ENCODE measurements around the gene C10orf71.

Gene C10orf71

DNA sequence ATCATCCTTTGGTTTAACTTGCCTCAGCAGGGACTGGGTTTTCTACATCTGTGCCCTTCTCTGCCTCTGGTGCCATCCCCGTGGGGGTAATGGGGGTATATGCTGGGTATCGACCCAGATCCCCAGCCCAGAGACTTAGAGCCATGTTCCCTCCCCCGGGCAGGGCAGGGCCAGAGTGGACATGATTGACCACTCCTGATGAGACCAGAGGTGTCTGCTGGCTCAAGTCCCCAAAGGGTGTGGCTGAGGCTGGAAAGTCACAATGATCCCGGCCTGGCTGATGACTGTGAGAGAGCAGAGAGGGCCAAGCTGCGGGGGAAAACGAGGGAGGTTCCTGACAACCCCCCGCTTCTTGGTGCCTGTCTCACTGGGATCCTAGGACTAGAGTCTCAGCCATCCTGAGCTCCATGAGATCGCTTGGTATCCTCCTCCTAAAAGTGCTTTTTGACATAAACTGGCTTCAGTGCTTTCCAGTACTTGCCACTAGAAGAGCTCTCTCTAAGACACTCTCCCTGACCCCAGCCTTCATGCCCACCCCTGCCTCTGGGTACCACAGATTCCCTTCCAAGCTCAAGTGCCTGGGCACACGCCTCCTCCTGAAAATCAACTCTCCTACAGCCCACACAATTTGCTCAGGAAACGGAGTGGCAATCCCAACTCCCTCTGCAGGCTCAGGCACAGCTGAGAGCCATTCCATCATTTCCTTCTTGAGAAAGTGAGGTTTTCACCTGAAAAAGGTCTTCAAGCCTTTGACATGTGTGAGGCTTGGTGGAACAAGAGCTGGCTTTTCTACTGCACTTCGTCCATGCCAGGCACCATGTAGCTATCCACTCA is 63.0 kb downstream of the C10orf71 start:
- Histone ChIP-seq H3K36me3 (ENCODE audit: control insufficient read depth in 5 of 5, insufficient read depth in 5 of 5, low read length in 5 of 5) (no peaks in the 10 kb centered on the region), H3K27me3 (ENCODE audit: control insufficient read depth in 5 of 5, insufficient read depth in 4 of 5, low read length in 5 of 5) (peaks cover 0 to 4% (median 0%) of the 10 kb centered on the region in 5 donors), H3K9ac (ENCODE audit: low read length in 5 of 5) (no peak overlapping the region), H3K4me3 (ENCODE audit: low read depth in 1 of 5, low read length in 5 of 5) (no peak overlapping the region), H3K9me3 (ENCODE audit: control insufficient read depth in 5 of 5, low read length in 5 of 5) (peaks cover 0 to 7% (median 4%) of the 10 kb centered on the region in 5 donors), H3K27ac (ENCODE audit: low read depth, low read length) (no peak overlapping the region), H3K4me1 (ENCODE audit: control insufficient read depth in 5 of 5, insufficient read depth in 5 of 5, low read length in 5 of 5) (peaks cover 0 to 14% (median 12%) of the 10 kb centered on the region in 5 donors)

DNA sequence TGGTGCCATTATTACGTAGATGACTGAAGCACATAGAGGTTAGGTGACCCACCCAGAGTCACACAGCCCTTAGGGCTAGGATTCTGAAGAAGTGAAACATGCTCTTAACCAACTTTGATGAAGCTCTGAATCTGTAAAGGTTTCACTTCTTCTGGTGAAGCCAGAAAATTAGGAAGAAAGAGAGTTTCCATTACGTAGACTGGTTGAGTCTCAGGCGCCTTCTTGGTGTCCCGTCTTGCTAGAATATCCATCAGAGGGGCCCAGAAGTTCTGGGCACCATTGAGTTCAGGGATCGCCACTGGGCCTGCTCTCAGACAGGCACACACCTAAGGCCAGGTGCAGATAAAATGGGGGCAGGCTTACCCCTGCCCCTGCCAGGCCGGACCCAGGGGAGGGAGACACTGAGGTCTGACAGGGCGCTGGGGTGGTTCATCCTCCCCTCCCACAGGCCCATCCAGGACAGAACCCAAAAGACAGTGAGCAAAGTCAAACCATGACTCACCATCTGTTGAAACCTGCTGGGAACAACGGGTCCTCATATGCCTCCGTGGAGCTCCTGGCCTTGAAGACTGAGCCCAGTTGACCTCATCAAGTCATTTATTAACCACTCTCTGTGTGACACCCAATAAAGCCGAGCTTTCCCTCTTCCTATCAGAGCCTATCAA is 63.8 kb downstream of the C10orf71 start:
- H3K9ac ChIP-seq (ENCODE audit: low read length in 5 of 5), result no peak overlapping the region
- peaks cover 0 to 2% (median 0%) of the 10 kb centered on the region in 5 donors for H3K9me3 ChIP-seq (ENCODE audit: control insufficient read depth in 5 of 5, low read length in 5 of 5)
- H3K4me1 ChIP-seq (ENCODE audit: control insufficient read depth in 5 of 5, insufficient read depth in 5 of 5, low read length in 5 of 5), result peaks cover 0 to 14% (median 12%) of the 10 kb centered on the region in 5 donors
- H3K36me3 ChIP-seq (ENCODE audit: control insufficient read depth in 5 of 5, insufficient read depth in 5 of 5, low read length in 5 of 5), result no peaks in the 10 kb centered on the region
- no peak overlapping the region for H3K27ac ChIP-seq (ENCODE audit: low read depth, low read length)
- peaks cover 0 to 4% (median 3%) of the 10 kb centered on the region in 5 donors for H3K27me3 ChIP-seq (ENCODE audit: control insufficient read depth in 5 of 5, insufficient read depth in 4 of 5, low read length in 5 of 5)
- H3K4me3 ChIP-seq (ENCODE audit: low read depth in 1 of 5, low read length in 5 of 5), result no peak overlapping the region

DNA sequence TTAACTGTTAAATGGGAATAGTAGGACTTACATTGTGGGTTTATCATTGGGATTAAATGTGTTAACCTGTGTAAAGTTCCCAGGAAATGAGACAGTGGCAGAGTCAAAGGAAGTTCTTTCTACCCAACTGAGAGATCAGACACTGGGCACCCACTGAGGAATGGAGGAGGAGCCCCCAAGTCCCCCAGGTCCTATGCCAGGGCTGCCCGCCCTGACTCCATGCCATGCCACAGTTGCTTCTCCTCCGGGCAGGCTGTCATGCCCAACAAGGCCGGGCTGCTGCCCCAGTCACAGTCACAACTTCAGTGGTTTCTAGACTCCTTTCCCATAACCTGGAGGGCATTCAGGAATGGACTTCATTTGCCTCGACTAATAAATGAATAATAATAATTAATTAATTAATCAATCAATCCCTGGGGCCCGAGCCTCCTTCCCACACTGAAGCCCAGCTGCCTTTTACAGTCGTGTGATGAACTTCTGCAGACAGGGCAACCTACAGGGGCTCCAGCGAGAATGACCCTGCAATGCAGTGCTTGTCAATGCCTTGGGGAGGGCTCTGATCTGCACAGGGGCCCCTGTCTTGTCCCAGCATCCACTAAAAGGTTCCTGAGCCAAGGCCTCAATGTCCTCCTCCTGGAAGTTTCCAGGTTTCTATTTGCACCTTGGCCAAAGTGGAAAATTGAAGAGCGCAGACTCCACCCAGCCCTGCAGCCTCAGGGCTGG is 64.5 kb downstream of the C10orf71 start:
- no peaks in the 10 kb centered on the region for H3K36me3 ChIP-seq (ENCODE audit: control insufficient read depth in 5 of 5, insufficient read depth in 5 of 5, low read length in 5 of 5)
- no peak overlapping the region for H3K9ac ChIP-seq (ENCODE audit: low read length in 5 of 5)
- peaks cover 0 to 14% (median 12%) of the 10 kb centered on the region in 5 donors for H3K4me1 ChIP-seq (ENCODE audit: control insufficient read depth in 5 of 5, insufficient read depth in 5 of 5, low read length in 5 of 5)
- no peak overlapping the region for H3K27ac ChIP-seq (ENCODE audit: low read depth, low read length)
- no peaks in the 10 kb centered on the region for H3K9me3 ChIP-seq (ENCODE audit: control insufficient read depth in 5 of 5, low read length in 5 of 5)
- H3K27me3 ChIP-seq (ENCODE audit: control insufficient read depth in 5 of 5, insufficient read depth in 4 of 5, low read length in 5 of 5), result peaks cover 2 to 10% (median 3%) of the 10 kb centered on the region in 5 donors
- H3K4me3 ChIP-seq (ENCODE audit: low read depth in 1 of 5, low read length in 5 of 5), result no peak overlapping the region

DNA sequence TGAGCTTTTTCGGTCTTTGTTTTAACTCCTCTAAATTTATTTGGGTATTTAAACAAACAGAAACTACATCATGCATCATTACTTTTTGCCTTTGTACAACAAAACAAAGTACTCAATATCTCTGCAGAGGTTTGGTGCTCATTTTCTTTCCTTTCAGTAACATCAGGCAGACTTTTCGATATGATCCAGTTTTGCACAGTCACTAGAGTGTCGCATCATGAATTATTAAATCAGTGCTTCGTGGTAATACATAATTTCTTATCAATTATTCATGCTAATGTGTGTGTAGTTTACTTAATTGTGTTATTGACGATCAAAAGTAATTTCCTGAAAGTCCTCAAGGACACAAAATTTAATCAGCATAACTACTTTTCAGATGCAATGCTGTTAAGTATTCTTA is 65.1 kb downstream of the C10orf71 start:
- no peak overlapping the region for H3K4me3 ChIP-seq (ENCODE audit: low read depth in 1 of 5, low read length in 5 of 5)
- no peaks in the 10 kb centered on the region for H3K36me3 ChIP-seq (ENCODE audit: control insufficient read depth in 5 of 5, insufficient read depth in 5 of 5, low read length in 5 of 5)
- no peaks in the 10 kb centered on the region for H3K9me3 ChIP-seq (ENCODE audit: control insufficient read depth in 5 of 5, low read length in 5 of 5)
- H3K4me1 ChIP-seq (ENCODE audit: control insufficient read depth in 5 of 5, insufficient read depth in 5 of 5, low read length in 5 of 5), result peaks cover 0 to 14% (median 12%) of the 10 kb centered on the region in 5 donors
- H3K9ac ChIP-seq (ENCODE audit: low read length in 5 of 5), result no peak overlapping the region
- H3K27me3 ChIP-seq (ENCODE audit: control insufficient read depth in 5 of 5, insufficient read depth in 4 of 5, low read length in 5 of 5), result peaks cover 3 to 11% (median 5%) of the 10 kb centered on the region in 5 donors
- no peak overlapping the region for H3K27ac ChIP-seq (ENCODE audit: low read depth, low read length)

DNA sequence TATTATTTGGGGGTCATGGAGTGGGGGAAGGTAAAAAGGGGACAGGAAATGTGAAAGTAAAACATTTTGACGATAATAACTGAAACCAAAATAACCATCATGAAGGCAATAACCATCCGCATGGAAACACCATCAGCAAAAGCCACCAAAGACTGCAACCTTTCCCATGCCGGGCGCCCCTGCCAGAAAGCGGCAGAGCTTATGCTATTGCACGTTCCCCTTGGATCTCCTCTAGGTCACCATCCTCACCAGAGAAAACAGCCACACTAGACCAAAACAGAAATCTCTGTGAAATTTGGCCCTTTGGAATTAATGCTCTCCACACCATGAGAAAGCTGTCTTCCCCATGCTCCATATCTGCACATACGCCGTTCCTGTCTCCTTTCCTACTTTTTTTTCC is 65.8 kb downstream of the C10orf71 start:
- Histone ChIP-seq H3K4me1 (ENCODE audit: control insufficient read depth in 5 of 5, insufficient read depth in 5 of 5, low read length in 5 of 5) (peaks cover 0 to 12% (median 10%) of the 10 kb centered on the region in 5 donors), H3K27ac (ENCODE audit: low read depth, low read length) (no peak overlapping the region), H3K9ac (ENCODE audit: low read length in 5 of 5) (no peak overlapping the region), H3K9me3 (ENCODE audit: control insufficient read depth in 5 of 5, low read length in 5 of 5) (no peaks in the 10 kb centered on the region), H3K27me3 (ENCODE audit: control insufficient read depth in 5 of 5, insufficient read depth in 4 of 5, low read length in 5 of 5) (peaks cover 5 to 11% (median 6%) of the 10 kb centered on the region in 5 donors), H3K4me3 (ENCODE audit: low read depth in 1 of 5, low read length in 5 of 5) (no peak overlapping the region), H3K36me3 (ENCODE audit: control insufficient read depth in 5 of 5, insufficient read depth in 5 of 5, low read length in 5 of 5) (no peaks in the 10 kb centered on the region)

DNA sequence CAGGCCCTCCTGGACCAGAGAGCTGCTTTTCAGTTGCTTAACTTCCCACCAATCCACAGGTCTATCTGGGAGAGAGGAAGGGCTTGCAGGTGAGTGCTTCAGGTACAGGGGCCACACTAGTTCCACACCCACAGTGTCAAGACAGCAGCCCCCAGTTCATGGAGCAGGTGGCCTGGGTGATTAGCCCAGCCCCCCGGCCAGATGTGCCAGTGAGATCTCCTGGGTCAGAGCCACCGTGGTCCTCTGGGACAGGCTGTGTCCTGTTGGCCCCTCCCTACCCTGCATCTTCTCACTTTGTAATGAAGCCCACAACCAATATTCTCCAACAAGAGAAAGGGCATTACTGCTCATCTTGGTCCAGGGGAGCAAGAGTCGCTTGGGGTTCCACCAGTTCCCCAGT is 66.3 kb downstream of the C10orf71 start:
- no peak overlapping the region for H3K4me3 ChIP-seq (ENCODE audit: low read depth in 1 of 5, low read length in 5 of 5)
- peaks cover 0 to 6% (median 5%) of the 10 kb centered on the region in 5 donors for H3K4me1 ChIP-seq (ENCODE audit: control insufficient read depth in 5 of 5, insufficient read depth in 5 of 5, low read length in 5 of 5)
- no peaks in the 10 kb centered on the region for H3K36me3 ChIP-seq (ENCODE audit: control insufficient read depth in 5 of 5, insufficient read depth in 5 of 5, low read length in 5 of 5)
- no peaks in the 10 kb centered on the region for H3K9me3 ChIP-seq (ENCODE audit: control insufficient read depth in 5 of 5, low read length in 5 of 5)
- no peak overlapping the region for H3K27ac ChIP-seq (ENCODE audit: low read depth, low read length)
- H3K9ac ChIP-seq (ENCODE audit: low read length in 5 of 5), result no peak overlapping the region
- H3K27me3 ChIP-seq (ENCODE audit: control insufficient read depth in 5 of 5, insufficient read depth in 4 of 5, low read length in 5 of 5), result peaks cover 5 to 11% (median 6%) of the 10 kb centered on the region in 5 donors

DNA sequence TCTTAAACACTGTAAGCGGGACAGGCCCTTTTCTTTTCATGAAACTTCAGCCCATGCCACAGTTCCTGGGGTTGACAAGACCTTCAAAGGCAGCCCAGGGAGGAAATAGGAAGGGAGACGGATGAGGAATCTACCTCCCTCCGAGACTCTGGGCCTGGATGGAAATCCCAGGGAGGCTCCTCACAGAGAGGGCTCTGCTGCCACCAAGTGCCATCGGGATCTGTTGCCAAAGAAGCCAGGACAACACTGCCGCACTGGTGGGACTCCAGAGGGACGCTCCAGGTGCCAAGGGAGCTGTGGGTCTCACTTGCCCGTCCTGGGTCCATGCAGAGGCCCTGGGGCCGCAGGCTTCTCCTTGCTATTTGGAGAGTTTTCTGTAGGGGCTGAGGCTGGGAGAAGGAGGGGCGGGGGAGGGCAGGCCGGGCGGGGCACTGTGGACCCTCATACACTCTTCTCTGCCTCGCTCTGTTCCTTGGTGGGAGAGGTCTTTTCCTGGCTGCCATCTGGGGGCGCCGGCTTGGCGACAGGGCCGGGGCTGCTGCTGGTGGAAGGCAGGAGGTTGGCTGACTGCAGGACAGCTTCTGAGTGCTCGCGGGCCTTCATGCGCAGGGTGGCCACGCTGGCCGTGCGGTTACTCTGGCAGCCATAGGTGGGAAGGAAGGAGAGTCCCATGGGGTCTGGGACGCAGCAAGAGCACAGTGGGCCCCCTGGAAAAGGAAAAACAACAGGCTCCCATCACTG is 66.9 kb downstream of the C10orf71 start:
- H3K9me3 ChIP-seq (ENCODE audit: control insufficient read depth in 5 of 5, low read length in 5 of 5), result no peaks in the 10 kb centered on the region
- peaks cover 5 to 11% (median 6%) of the 10 kb centered on the region in 5 donors for H3K27me3 ChIP-seq (ENCODE audit: control insufficient read depth in 5 of 5, insufficient read depth in 4 of 5, low read length in 5 of 5)
- H3K36me3 ChIP-seq (ENCODE audit: control insufficient read depth in 5 of 5, insufficient read depth in 5 of 5, low read length in 5 of 5), result no peaks in the 10 kb centered on the region
- no peak overlapping the region for H3K9ac ChIP-seq (ENCODE audit: low read length in 5 of 5)
- no peak overlapping the region for H3K4me3 ChIP-seq (ENCODE audit: low read depth in 1 of 5, low read length in 5 of 5)
- no peak overlapping the region for H3K27ac ChIP-seq (ENCODE audit: low read depth, low read length)
- H3K4me1 ChIP-seq (ENCODE audit: control insufficient read depth in 5 of 5, insufficient read depth in 5 of 5, low read length in 5 of 5), result peaks cover 0 to under 1% (median 0%) of the 10 kb centered on the region in 5 donors

DNA sequence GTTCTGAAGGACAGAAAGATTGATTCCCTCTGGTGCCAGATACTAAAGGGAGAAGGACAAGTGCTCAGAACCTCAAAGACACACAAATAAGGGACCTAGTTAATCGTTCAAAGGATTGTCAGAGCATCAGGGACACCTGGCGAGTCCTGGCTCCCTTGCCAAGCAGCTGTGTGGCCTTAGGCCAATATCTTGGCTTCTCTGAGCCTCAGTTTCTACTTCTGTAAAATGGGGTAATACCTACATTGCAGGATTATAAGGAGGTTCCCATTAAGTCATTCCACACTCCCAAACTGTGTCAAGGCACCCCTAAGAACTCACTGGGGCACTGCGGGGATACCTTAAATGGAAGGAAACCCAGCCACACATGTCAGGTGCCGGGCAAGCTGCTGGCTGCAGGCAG is 67.5 kb downstream of the C10orf71 start:
- Histone ChIP-seq H3K27ac (ENCODE audit: low read depth, low read length) (no peak overlapping the region), H3K4me1 (ENCODE audit: control insufficient read depth in 5 of 5, insufficient read depth in 5 of 5, low read length in 5 of 5) (no peaks in the 10 kb centered on the region), H3K9ac (ENCODE audit: low read length in 5 of 5) (no peak overlapping the region), H3K36me3 (ENCODE audit: control insufficient read depth in 5 of 5, insufficient read depth in 5 of 5, low read length in 5 of 5) (no peaks in the 10 kb centered on the region), H3K4me3 (ENCODE audit: low read depth in 1 of 5, low read length in 5 of 5) (no peak overlapping the region), H3K27me3 (ENCODE audit: control insufficient read depth in 5 of 5, insufficient read depth in 4 of 5, low read length in 5 of 5) (peaks cover 5 to 11% (median 6%) of the 10 kb centered on the region in 5 donors), H3K9me3 (ENCODE audit: control insufficient read depth in 5 of 5, low read length in 5 of 5) (no peaks in the 10 kb centered on the region)

DNA sequence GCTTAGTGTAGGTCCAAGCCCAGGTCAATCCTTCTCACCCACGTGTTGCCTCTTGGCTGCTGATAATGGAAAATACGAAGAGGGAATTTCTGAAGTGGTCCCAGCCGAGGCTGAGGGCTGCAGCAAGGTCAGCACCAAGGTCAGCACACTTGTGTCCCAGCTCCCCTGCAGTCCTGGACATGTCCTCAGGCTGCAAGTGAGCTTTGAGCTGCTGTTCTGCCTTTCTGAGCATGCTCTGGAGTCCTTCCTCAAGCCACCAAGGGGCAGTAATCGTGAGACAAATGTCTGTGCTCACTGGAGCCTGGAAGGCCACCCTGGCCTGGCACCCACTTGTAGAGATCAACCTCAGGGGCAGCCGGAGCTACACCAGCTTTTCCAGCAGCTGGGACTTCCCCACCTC is 68.6 kb downstream of the C10orf71 start:
- Histone ChIP-seq H3K27ac (ENCODE audit: low read depth, low read length) (no peak overlapping the region), H3K9ac (ENCODE audit: low read length in 5 of 5) (no peak overlapping the region), H3K27me3 (ENCODE audit: control insufficient read depth in 5 of 5, insufficient read depth in 4 of 5, low read length in 5 of 5) (peaks cover 5 to 11% (median 6%) of the 10 kb centered on the region in 5 donors), H3K36me3 (ENCODE audit: control insufficient read depth in 5 of 5, insufficient read depth in 5 of 5, low read length in 5 of 5) (no peaks in the 10 kb centered on the region), H3K4me1 (ENCODE audit: control insufficient read depth in 5 of 5, insufficient read depth in 5 of 5, low read length in 5 of 5) (no peaks in the 10 kb centered on the region), H3K9me3 (ENCODE audit: control insufficient read depth in 5 of 5, low read length in 5 of 5) (no peaks in the 10 kb centered on the region), H3K4me3 (ENCODE audit: low read depth in 1 of 5, low read length in 5 of 5) (no peak overlapping the region)
